GM12892 (cell line): ENCODE measurements around the gene BAIAP2.

Experiments
- POLR2A ChIP-seq: IDR thresholded peaks from 2 replicates; pipeline ENCODE4 v1.6.1; 2011; ENCODE audit warnings: low read depth, low read length, control low read depth
- POLR2AphosphoS5 ChIP-seq: IDR thresholded peaks from 2 replicates; pipeline ENCODE4 v1.6.1; 2011; ENCODE audit warnings: low read depth, low read length, control low read depth
- TAF1 ChIP-seq: IDR thresholded peaks from 2 replicates; pipeline ENCODE4 v1.6.1; 2011; ENCODE audit warnings: low read depth, mild to moderate bottlenecking, control low read depth, low read length, borderline replicate concordance

DNA sequence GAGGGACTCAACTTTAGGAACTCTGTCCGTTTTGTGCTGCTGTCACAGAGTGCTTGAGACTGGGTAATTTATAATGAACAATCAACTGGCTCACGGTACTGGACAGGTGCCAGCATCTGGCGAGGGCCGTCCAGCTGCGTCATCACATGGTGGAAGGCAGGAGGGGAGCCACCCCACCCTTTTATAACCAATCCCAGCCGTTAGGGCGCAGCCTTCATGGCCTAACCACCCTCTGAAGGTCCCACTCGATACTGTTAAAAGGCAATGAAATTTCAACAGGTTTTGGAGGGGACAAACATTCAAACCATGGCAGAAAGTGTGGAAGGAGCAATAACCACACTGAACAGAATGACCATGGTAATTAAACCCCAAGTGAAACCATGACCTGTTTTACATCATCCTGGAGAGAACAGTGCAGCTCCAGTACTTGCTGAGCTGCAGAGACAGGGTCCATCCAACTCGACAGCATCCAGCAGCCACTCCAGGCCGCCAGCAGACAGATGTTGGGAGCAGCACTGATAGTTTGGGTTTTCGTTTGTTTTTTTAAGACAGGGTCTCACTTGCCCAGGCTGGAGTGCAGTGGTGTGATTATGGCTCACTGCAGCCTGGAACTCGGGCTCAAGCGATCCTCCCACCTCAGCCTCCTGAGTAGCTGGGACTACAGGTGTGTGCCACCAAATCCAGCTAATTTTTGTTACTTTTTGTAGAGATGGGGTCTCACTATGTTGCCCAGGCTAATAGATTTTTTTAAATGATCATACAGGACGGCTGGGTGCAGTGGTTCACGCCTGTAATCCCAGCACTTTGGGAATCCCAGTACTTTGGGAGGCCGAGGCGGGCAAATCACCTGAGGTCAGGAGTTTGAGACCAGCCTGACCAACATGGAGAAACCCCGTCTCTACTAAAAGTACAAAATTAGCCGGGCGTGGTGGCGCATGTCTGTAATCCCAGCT is 32.3 kb upstream of the BAIAP2 start:
- TF ChIP-seq POLR2A (no peak), POLR2AphosphoS5 (no peak; the same call in 1 of the 2 replicates), TAF1 (no peak)
